Thyroid gland (tissue), 4 donors: ENCODE measurements around the gene PDE11A.

Source experiments
- POLR2A ChIP-seq, 2 donors: fragments of 450-650 bp; IDR thresholded peaks; one replicate each; pipeline ENCODE4 v1.6.1; 2017; ENCODE audit warnings: antibody characterized with exemption in 2 of 2, mild to moderate bottlenecking in 2 of 2, moderate library complexity in 1 of 2
- TF ChIP-seq, protein P1 (sequence below), 6 experiments: fragments of 200-600 bp in 3 of 6; fragments of 450-650 bp in 3 of 6; sonication (generic) in 3 of 6; IDR thresholded peaks; one replicate each; pipeline ENCODE4 v1.5.1; 2016 to 2019; ENCODE audit warnings: antibody characterized with exemption in 6 of 6, mild to moderate bottlenecking in 2 of 6, inconsistent platforms in 1 of 6, moderate library complexity in 1 of 6

DNA sequence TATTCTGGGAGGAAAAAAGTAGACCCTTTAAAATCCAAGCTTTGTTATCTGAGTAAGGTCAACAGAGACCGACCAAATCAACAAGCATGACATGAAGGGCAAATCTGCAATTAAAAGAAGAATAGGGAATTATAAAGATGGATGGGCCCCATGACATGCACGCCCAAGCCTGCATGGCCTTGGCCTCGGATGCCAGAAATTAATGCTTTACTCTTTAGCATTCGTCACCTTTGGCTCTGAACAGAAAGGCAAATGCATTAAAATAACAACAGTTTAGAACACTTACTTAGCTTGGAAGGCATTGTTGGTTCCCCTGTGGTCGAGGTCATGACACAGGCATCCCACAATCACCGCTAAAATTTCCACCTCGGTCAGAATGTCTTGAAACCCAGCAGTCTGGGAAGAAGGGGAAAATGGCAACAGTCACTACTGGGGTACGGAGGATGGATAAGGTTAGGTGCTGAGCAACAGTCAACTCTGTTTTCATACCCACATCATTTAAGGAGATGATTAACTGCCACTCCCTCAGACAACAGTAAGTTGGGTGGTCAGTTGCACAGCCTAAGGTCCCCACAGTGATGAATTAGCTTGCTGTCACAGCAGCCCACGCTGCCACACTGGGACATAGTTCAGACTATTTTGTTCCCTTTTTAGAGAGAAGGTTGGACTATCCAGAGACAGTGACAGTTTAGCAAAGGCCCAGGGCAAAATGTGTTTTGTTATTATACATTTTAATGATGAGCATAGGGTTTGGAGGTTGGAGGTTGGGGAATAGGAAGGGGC, 360.9 kb downstream of the PDE11A start:
- TF ChIP-seq, protein P1, sequence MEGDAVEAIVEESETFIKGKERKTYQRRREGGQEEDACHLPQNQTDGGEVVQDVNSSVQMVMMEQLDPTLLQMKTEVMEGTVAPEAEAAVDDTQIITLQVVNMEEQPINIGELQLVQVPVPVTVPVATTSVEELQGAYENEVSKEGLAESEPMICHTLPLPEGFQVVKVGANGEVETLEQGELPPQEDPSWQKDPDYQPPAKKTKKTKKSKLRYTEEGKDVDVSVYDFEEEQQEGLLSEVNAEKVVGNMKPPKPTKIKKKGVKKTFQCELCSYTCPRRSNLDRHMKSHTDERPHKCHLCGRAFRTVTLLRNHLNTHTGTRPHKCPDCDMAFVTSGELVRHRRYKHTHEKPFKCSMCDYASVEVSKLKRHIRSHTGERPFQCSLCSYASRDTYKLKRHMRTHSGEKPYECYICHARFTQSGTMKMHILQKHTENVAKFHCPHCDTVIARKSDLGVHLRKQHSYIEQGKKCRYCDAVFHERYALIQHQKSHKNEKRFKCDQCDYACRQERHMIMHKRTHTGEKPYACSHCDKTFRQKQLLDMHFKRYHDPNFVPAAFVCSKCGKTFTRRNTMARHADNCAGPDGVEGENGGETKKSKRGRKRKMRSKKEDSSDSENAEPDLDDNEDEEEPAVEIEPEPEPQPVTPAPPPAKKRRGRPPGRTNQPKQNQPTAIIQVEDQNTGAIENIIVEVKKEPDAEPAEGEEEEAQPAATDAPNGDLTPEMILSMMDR (IDR thresholded peaks at IDR 0.05) = no peak
- TF ChIP-seq POLR2A (IDR thresholded peaks at IDR 0.05) = no peak
